HG02610 (cell line): Measurements from ENCODE around the gene CHRNB4.
"Not testable (repeated sequence)": the region's sequence is repeated elsewhere in the genome, so short reads cannot be mapped to it uniquely, and the experiment has no call there.

ENCODE experiments used
- ATAC-seq: cut with Tn5 transposase; IDR thresholded peaks from one replicate; pipeline ENCODE4 v1.9.1; 2021; ENCODE audit warnings: mild to moderate bottlenecking, moderate library complexity; ENCODE audit not compliant: unreplicated experiment

The CHRNB4 gene

GRCh38 chr15:78641102-78641748 is at the start of gene CHRNB4:
Gene CHRNB4, minus strand, starts transcription at chr15:78641210. Its CDS starts 77 bp downstream, at chr15:78641133.
- no peak for ATAC-seq

GRCh38 chr15:78689626-78690025 is 48.6 kb upstream of the CHRNB4 start:
- ATAC-seq, result no peak

GRCh38 chr15:78685925-78686324 is 44.9 kb upstream of the CHRNB4 start:
- ATAC-seq, result no peak

- no peak for ATAC-seq
Measured at GRCh38 chr15:78685159-78685921, 44.3 kb upstream of the CHRNB4 start.

GRCh38 chr15:78684657-78685056 is 43.6 kb upstream of the CHRNB4 start:
- no peak for ATAC-seq

- not testable (repeated sequence) for ATAC-seq
Measured at GRCh38 chr15:78683599-78683998, 42.6 kb upstream of the CHRNB4 start.

- ATAC-seq, result no peak
Measured at GRCh38 chr15:78682693-78683410, 41.8 kb upstream of the CHRNB4 start.

- no peak for ATAC-seq
Measured at GRCh38 chr15:78682004-78682651, 41.1 kb upstream of the CHRNB4 start.

GRCh38 chr15:78681281-78682003 is 40.4 kb upstream of the CHRNB4 start:
- ATAC-seq, result no peak

- no peak for ATAC-seq
Measured at GRCh38 chr15:78680431-78681075, 39.5 kb upstream of the CHRNB4 start.

- no peak for ATAC-seq
Measured at GRCh38 chr15:78679089-78679511, 38.1 kb upstream of the CHRNB4 start.

- no peak for ATAC-seq
Measured at GRCh38 chr15:78676424-78677110, 35.6 kb upstream of the CHRNB4 start.

- ATAC-seq, result no peak
Measured at GRCh38 chr15:78675617-78676360, 34.8 kb upstream of the CHRNB4 start.

GRCh38 chr15:78675206-78675605 is 34.2 kb upstream of the CHRNB4 start:
- ATAC-seq, result no peak

GRCh38 chr15:78673917-78674444 is 33.0 kb upstream of the CHRNB4 start:
- ATAC-seq, result no peak

- ATAC-seq, result no peak
Measured at GRCh38 chr15:78673476-78673875, 32.5 kb upstream of the CHRNB4 start.

GRCh38 chr15:78672285-78673014 is 31.4 kb upstream of the CHRNB4 start:
- no peak for ATAC-seq
